Measurements from ENCODE around the gene TOMM40L. TPM values are rescaled to one million over a fixed set of nuclear protein-coding genes. Genes with fewer than 3 reads are reported as not detected.

The TOMM40L gene
- total and polyA plus RNA-seq, 2 donors from 2014 or later: 12.1 to 29.0 TPM

- H3K4me3 ChIP-seq (ENCODE audit: low read length in 3 of 3): no peak overlapping the region
- no peaks in the 10 kb centered on the region for H3K27me3 ChIP-seq (ENCODE audit: control insufficient read depth, insufficient read depth, low read length)
- TF ChIP-seq, protein P1, sequence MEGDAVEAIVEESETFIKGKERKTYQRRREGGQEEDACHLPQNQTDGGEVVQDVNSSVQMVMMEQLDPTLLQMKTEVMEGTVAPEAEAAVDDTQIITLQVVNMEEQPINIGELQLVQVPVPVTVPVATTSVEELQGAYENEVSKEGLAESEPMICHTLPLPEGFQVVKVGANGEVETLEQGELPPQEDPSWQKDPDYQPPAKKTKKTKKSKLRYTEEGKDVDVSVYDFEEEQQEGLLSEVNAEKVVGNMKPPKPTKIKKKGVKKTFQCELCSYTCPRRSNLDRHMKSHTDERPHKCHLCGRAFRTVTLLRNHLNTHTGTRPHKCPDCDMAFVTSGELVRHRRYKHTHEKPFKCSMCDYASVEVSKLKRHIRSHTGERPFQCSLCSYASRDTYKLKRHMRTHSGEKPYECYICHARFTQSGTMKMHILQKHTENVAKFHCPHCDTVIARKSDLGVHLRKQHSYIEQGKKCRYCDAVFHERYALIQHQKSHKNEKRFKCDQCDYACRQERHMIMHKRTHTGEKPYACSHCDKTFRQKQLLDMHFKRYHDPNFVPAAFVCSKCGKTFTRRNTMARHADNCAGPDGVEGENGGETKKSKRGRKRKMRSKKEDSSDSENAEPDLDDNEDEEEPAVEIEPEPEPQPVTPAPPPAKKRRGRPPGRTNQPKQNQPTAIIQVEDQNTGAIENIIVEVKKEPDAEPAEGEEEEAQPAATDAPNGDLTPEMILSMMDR (IDR thresholded peaks at IDR 0.05; ENCODE audit: borderline replicate concordance, extremely low read depth, insufficient read depth): no peak
- DNase-seq (peak in 1 of 5 donors; percentile 68), FAIRE-seq (no peak)
- intact Hi-C loops (cut with DNase I): no loop called here
- H3K4me1 ChIP-seq (ENCODE audit: control insufficient read depth in 2 of 3, insufficient read depth in 2 of 3, low read depth in 1 of 3, low read length in 3 of 3): peaks cover 0 to 5% (median 2%) of the 10 kb centered on the region in 3 donors
- H3K9me3 ChIP-seq (ENCODE audit: control insufficient read depth in 2 of 3, insufficient read depth in 1 of 3, low read length in 3 of 3): no peaks in the 10 kb centered on the region
- peaks cover 0 to 4% (median 0%) of the 10 kb centered on the region in 3 donors for H3K36me3 ChIP-seq (ENCODE audit: control insufficient read depth in 2 of 3, insufficient read depth in 3 of 3, low read length in 3 of 3)
- H3K9ac ChIP-seq (ENCODE audit: low read length in 3 of 3): no peak overlapping the region
- no peak overlapping the region for H3K27ac ChIP-seq (ENCODE audit: low read depth in 2 of 2, low read length in 2 of 2)
Observed at GRCh38 chr1:161190962-161191521, 34.8 kb upstream of the TOMM40L start.

- Histone ChIP-seq H3K36me3 (ENCODE audit: control insufficient read depth in 2 of 3, insufficient read depth in 3 of 3, low read length in 3 of 3) (peaks cover 0 to 4% (median 0%) of the 10 kb centered on the region in 3 donors), H3K4me1 (ENCODE audit: control insufficient read depth in 2 of 3, insufficient read depth in 2 of 3, low read depth in 1 of 3, low read length in 3 of 3) (peaks cover 0 to 5% (median 1%) of the 10 kb centered on the region in 3 donors), H3K27ac (ENCODE audit: low read depth in 2 of 2, low read length in 2 of 2) (no peak overlapping the region), H3K9me3 (ENCODE audit: control insufficient read depth in 2 of 3, insufficient read depth in 1 of 3, low read length in 3 of 3) (no peaks in the 10 kb centered on the region), H3K27me3 (ENCODE audit: control insufficient read depth, insufficient read depth, low read length) (no peaks in the 10 kb centered on the region), H3K4me3 (ENCODE audit: low read length in 3 of 3) (no peak overlapping the region), H3K9ac (ENCODE audit: low read length in 3 of 3) (no peak overlapping the region)
- DNase-seq (peak in 1 of 5 donors; percentile 64), FAIRE-seq (no peak)
- intact Hi-C loops (cut with DNase I): no loop called here
- TF ChIP-seq, protein P1 (IDR thresholded peaks at IDR 0.05; ENCODE audit: borderline replicate concordance, extremely low read depth, insufficient read depth): no peak
Observed at GRCh38 chr1:161191971-161192370, 33.9 kb upstream of the TOMM40L start.

DNA sequence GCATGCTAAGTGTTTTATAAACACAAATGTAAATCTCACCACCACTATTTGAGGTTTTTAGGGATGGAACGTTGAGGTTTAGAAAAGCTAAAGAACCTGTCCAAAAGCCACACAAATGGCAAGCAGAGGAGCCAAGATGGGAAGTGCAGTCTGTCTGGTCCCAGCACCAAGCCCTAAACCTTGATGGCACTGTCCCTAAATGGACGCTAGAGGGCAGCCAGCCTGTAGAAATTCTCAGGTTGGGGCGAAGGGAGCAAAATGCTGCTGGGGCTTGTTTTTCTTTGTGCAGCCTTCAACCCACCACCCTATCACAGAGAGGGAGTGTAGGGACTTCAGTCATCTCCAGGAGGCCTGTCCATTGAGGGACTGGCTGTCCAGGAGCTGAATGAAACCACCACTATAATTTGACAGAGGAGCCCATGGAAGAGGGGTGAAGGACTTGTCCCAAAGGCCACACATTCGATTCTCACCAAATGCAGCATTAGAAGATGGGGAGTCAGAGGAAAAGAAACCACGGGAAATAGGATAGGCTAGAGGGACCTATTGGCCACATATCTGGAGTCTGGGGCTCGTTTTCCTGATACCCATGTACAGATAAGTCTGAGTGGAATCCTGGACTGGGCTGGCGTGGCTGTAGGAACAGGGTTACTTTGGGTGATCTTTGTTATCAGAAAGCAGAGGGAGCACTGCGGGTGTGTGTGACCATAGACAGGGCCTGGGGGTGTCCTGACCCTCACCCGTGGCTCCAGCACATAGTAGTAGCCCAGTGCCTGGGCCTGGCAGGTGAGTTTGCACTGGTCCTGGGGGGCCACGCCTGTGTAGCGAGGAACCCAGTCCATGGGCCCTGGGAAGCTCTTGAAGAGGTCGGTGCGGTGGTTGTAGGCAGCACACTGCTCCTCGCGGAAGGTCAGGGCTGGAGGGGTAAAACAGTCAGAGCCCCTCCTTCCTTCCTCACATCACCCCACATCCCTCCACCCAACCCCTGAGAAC is 33.1 kb upstream of the TOMM40L start:
- DNase-seq: peak; percentile 63 to 88 (median 66)
- H3K4me1 ChIP-seq (ENCODE audit: control insufficient read depth in 2 of 3, insufficient read depth in 2 of 3, low read depth in 1 of 3, low read length in 3 of 3): peaks cover 0 to 7% (median 5%) of the 10 kb centered on the region in 3 donors
- no peak overlapping the region for H3K4me3 ChIP-seq (ENCODE audit: low read length in 3 of 3)
- no peak overlapping the region for H3K9ac ChIP-seq (ENCODE audit: low read length in 3 of 3)
- TF ChIP-seq, protein P1 (IDR thresholded peaks at IDR 0.05; ENCODE audit: borderline replicate concordance, extremely low read depth, insufficient read depth): peak; percentile 88
- no peaks in the 10 kb centered on the region for H3K9me3 ChIP-seq (ENCODE audit: control insufficient read depth in 2 of 3, insufficient read depth in 1 of 3, low read length in 3 of 3)
- FAIRE-seq: no peak
- intact Hi-C loops (cut with DNase I): no loop called here
- peaks cover 0 to 4% (median 0%) of the 10 kb centered on the region in 3 donors for H3K36me3 ChIP-seq (ENCODE audit: control insufficient read depth in 2 of 3, insufficient read depth in 3 of 3, low read length in 3 of 3)
- no peaks in the 10 kb centered on the region for H3K27me3 ChIP-seq (ENCODE audit: control insufficient read depth, insufficient read depth, low read length)
- H3K27ac ChIP-seq (ENCODE audit: low read depth in 2 of 2, low read length in 2 of 2): no peak overlapping the region

Measured in kidney (tissue), 14 donors.